GM12892 (cell line): ENCODE results near the gene ITSN1.

Experiments
- POLR2A ChIP-seq: IDR thresholded peaks from 2 replicates; pipeline ENCODE4 v1.6.1; 2011; ENCODE audit warnings: low read depth, low read length, control low read depth
- POLR2AphosphoS5 ChIP-seq: IDR thresholded peaks from 2 replicates; pipeline ENCODE4 v1.6.1; 2011; ENCODE audit warnings: low read depth, low read length, control low read depth
- TAF1 ChIP-seq: IDR thresholded peaks from 2 replicates; pipeline ENCODE4 v1.6.1; 2011; ENCODE audit warnings: low read depth, mild to moderate bottlenecking, control low read depth, low read length, borderline replicate concordance

- no peak for TF ChIP-seq POLR2A
- no peak for TF ChIP-seq TAF1
- TF ChIP-seq POLR2AphosphoS5: no peak
Measured at GRCh38 chr21:33731447-33731846, 89.1 kb downstream of the ITSN1 start.
